ENCODE data around the gene KRTAP12-4.
"Not testable (repeated sequence)": the region's sequence is repeated elsewhere in the genome, so short reads cannot be mapped to it uniquely, and the experiment has no call there.

Gene KRTAP12-4

DNA sequence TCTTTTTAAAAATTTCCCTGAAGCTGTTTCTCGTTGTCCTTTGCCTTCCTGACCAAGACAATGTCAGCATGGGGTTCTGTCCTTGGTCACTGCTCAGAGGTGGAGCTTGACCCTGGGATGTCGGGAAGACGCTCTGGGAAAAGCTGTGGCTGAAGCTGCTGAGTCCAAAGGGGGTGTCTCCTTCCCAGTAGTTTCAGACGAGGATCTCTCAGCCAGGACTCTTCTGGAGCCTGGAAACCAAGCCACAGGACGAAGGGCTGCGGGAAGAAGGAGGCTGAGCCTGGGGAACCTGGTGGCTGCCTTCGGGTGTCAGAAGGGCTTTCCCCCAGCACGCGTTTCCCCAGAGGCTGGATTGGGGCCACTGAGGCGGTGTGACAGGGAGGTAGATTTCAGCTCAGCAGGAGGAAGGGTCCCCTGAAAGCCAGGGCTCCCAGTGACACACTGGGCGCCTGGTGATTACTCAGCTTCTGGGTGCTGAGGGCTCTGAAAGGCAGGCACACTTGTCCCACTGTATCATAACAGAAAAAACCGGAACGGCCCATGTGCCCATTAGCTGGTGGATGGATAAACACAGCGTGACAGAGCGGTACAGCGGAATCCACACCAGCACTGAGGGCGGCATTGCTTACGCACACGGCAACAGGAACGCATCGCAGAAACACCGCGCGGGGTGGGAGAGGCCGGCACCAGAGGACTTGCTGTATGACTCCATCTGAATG, 32.5 kb upstream of the KRTAP12-4 start:
- FAIRE-seq = no peak

DNA sequence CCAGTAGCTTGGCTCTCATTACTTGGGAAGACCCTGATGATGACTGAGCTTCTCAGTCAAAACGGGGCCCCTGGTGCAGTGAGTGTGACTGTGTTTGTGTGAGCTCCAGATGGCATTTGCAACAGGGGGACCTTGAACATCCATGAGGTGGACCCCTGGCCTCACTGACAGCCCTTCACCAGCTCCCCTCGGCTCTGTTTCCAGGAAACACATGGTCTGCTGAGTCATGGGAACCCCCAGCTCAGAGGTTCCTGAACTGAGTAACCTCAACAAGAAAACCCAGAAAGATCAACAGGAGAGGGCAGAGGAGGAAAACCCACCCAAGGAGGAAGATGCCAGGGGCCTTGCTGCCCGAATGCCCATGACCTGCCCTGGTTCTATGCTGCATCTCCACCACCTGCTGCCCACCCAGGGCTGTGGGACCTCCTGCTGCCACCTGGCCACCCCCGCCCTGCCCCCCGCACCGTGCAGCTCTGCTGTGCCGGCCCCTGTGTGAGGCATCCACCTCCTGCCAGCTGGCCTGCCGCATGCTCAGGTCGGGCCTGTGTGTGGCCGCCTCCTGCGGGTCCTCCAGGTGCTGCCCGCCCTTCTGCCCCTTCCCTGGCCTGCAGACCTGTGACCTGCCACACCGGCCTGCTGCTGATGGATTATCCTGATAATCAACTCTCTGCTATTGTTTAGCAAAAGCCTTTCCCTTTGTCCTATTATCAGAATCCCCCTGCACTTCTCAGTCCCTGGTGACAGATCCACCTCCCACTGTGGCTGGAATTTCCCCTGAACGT, 31.7 kb upstream of the KRTAP12-4 start:
- no peak for FAIRE-seq

- not testable (repeated sequence) for FAIRE-seq
Observed at GRCh38 chr21:44685050-44685449, 30.6 kb upstream of the KRTAP12-4 start.

- FAIRE-seq = no peak
Observed at GRCh38 chr21:44684483-44684882, 30.0 kb upstream of the KRTAP12-4 start.

- FAIRE-seq = no peak
Observed at GRCh38 chr21:44684077-44684476, 29.6 kb upstream of the KRTAP12-4 start.

DNA sequence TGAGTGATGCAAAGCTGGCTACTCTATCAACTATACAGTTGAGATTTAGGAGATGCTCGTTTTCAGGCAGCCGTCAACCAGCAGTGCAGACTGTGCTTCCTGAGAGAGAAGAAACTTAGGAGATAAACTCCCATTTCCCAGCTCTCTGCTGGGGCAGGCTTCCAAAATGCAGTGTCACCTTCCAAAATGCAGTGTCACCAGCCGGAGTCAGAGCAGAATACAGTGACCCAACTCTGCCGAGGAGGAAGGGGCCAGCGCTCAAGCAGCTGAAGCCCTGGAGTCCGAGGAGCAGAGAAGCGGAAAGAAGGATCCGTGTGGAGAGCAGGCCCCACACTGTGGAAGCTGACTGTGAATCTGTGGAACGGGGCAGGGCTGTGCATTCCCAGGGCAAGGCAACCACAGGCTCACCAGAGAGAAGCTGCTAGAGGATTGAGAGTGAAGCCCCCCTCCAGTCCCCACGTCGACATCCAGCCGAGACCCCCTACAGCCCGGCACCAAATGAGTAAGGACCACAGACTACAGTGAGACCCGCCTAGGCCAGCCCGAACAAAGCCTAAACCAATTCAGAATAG, 28.2 kb upstream of the KRTAP12-4 start:
- no peak for FAIRE-seq

DNA sequence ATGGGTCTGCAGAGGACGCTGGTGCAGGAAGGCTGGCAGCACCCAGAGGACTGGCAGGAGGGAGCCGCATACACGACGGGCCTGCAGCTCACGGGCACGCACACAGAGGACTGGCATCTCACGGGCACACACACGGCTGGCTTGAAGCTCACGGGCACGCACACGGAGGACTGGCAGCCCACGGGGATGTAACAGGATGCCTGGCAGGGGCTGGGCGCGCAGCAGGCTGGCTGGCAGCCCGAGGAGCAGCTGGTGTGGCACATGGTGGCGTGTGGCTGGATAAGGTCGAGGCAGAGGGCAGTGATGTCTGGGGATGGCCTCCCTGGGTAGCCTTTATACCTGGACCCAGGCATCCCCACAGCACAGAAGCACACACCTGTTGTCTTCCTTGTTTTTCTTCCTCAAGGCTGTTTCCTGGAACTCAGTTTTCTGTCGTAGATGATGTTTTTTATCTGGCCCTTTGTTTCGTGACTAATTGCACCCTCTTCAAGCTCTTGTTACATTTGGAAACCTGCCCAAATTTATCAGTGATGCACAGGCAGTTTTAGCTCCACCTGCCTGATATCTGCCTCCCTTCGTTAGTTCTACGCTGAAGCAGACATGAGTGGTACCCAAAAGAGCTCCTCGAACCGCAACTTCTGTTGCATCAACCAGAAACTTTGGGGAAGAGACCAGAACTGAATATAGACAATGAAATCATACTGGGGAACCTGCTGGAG, 27.6 kb upstream of the KRTAP12-4 start, which contains the start of gene KRTAP12-1:
Gene KRTAP12-1, minus strand, starts transcription at position 303 of the 719 bp plus-strand sequence. Its CDS starts 40 bp downstream, at position 263.
- FAIRE-seq = no peak

DNA sequence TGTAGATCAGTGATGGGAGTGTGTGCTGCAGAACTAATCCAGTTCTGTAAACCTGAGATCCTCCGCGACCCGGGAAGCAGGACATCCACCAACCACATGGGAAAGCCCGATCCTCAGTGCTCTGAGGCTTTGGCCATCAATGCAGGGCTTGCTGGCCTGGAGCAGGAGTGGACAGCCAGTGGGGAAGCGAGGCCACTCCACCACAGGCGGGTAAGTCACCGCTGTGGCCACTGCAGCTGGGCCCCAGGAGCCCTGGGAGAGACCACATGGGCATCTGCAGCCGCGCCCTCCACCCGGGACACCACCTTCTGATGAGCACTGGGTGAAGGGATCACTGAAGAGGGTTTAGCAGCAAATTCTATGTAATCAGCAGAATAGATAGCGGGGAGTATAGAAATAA, 26.7 kb upstream of the KRTAP12-4 start:
- no peak for FAIRE-seq

GRCh38 chr21:44677881-44678280, 23.4 kb upstream of the KRTAP12-4 start:
- FAIRE-seq = no peak

GRCh38 chr21:44671911-44672310, 17.5 kb upstream of the KRTAP12-4 start:
- no peak for FAIRE-seq

DNA sequence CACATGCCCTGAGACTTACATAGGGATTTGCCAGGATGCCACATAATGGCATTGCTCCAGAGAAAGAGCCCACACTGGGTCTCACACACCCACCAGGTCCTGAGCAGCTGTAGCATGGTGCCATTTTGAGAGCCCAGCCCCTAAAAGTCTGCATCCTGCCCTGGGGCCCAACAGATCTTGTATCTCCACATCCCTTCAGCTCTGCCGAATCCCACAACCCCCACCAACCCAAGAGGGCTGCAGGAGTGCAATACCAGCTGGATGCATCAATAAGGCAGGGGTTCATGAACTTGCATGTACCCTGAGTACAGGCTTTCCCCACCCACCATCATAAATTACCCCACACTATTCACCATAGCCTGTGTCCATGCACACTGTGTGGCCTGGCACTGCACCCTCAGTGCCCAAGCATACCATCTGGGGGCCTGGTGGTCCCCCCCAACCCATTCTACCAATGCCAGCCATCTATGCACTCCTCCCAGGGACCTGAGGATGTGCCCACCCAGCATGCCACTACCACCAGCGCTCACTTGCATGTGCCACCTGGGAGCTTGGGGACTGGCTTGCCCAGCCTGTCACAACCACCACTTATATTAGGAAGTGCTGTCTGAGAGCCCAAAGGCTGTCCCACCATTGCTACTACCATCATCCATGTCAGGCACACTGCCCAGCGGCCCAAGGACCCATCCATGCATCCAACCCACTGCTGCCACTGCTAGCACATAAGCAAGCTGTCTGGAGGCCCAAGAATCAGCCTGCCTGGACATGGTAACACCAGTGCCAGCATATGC, 16.4 kb upstream of the KRTAP12-4 start:
- no peak for FAIRE-seq

DNA sequence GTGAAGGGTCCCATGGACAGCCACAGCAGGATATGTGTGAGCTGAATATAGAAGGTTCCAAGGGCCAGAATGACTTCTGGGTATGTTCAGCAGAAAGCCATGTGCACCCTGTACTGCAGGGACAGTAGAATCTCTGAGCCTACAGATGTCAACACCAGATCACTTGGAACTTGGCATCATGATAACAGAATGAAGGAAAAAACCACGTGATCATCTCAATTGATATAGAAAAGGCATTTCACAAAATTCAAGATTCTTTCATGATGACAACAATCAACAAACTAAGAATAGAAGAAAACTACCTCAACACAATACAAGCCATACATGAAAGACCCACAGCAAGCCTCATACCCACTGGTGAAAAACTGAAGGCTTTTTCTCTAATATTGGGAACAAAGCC, 13.2 kb upstream of the KRTAP12-4 start:
- FAIRE-seq = no peak

- no peak for FAIRE-seq
Observed at GRCh38 chr21:44666401-44667320, 12.2 kb upstream of the KRTAP12-4 start, which contains the start of gene KRTAP12-2. Gene KRTAP12-2, minus strand, starts transcription at chr21:44666927. Its CDS starts 41 bp downstream, at chr21:44666886.

DNA sequence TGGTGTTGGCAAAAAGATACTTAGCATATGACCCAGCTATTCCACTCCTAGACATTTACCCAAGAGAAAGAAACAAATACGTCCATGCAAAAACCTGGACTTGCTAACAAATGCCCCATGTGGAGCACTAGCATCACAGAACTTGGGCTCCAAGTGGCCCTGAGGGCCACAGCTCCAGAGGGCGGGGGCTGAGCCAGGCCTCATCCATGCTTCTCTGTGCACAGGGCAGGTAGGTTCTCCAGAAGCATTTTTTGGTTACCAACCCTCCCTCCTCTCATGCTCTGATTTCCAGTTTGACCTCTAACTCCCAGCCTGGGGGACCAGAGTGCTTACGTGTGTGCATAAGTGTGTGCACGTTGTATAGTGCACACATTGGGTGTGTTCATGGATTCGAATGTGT, 10.2 kb upstream of the KRTAP12-4 start:
- no peak for FAIRE-seq

DNA sequence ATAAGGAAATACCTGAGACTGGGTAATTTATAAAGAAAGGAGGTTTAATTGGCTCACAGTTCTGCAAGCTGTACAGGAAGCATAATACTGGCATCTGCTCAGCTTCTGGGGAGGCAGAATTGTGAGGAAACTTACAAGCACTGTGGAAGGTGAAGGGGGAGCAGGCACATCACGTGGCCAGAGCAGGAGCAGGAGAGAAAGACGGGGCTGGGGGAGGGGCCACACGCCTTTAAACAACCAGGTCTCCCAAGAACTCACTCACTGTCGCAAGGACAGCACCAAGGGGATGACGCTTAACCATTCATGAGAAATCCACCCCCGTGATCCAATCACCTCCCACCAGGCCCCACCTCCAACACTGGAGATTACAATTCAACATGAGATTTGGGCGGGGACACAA, 7.1 kb upstream of the KRTAP12-4 start:
- not testable (repeated sequence) for FAIRE-seq

- FAIRE-seq = no peak
Observed at GRCh38 chr21:44658913-44659595, 4.6 kb upstream of the KRTAP12-4 start.

DNA sequence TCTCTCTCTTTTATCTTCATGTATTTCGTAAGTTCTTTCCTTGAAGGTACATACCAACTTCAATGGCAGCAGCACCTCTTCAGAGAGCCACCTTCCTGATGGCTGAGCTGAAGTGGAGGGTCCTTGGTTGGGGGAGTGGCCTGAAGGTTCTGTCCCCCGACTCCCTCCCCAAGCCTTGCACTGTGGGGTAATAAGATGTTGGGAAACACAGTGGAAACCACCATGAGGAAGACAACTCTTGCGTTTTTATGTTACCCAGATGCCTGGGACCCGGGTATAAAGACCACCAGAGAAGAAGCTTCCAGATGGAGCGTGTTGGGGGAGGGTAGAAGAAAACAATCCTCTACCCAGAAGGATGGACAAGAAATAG, 4.1 kb upstream of the KRTAP12-4 start:
- no peak for FAIRE-seq

- FAIRE-seq = no peak
Observed at GRCh38 chr21:44657635-44658540, 3.4 kb upstream of the KRTAP12-4 start, which contains the start of gene KRTAP12-3. Gene KRTAP12-3, plus strand, starts transcription at chr21:44657932. Its CDS starts 48 bp downstream, at chr21:44657980.

GRCh38 chr21:44656868-44657267, 2.4 kb upstream of the KRTAP12-4 start:
- FAIRE-seq = no peak
